GM18868 (cell line): ENCODE measurements around the gene FOXN1.
A peak's percentile ranks its signal among the peaks of the same experiment; 100 is the strongest.

Experiments
- ATAC-seq: cut with Tn5 transposase; IDR thresholded peaks from one replicate; pipeline ENCODE4 v1.9.1; 2021; ENCODE audit warnings: mild to moderate bottlenecking, moderate library complexity; ENCODE audit not compliant: unreplicated experiment

Gene FOXN1

DNA sequence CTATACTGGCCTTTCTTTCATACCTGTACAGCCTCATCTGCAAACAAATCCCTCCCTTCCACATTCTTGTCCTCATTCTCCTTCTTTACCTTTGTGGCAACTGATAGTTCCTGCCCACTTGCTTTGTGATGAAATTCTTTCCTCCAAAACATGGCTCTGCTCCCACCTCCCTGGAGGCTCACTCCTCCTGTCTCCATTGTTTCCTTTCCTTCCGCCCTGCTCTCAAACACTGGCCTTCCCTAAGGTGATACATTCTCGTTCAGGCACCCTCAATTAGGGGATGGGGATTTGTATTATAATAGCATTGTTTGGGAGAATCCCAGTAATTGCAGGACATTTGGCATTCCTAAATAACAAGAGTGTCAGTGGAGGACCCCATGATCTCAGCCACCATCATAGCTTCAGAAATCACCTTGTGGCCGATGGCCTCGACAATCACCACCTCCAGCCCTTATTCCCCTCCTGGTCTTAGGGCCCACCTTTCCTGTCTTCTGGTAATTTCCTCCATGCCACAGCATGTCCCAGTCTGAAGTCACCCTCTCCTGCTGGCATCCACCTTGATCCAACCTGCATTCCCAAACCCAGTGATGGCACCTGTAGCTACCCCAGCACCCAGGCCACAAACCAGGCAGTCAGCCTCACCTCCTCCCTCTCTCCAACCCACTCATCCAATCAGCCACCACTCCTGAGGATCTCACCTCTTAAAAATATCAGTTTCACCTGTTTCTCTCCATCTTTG lies 38.4 kb downstream of the FOXN1 start:
- ATAC-seq: no peak

DNA sequence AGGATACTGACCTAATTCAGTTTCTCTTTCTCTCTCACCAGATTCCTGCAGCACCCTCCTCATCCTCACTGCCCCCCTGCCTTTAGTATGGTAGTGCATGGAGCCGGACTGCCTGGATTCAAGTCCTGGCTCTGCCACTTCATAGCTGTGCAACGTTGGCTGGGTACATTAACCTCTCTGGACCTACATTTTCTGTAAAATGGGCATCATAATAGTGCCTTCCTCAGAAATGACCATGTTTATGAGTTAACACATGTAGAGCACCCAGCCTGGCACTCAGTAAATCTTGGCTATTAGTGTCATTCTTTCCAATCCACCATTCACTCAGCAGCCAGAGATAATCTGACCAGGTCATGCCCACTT lies 39.0 kb downstream of the FOXN1 start:
- no peak for ATAC-seq

GRCh38 chr17:28545787-28546415 lies 39.8 kb downstream of the FOXN1 start:
- ATAC-seq: no peak

- no peak for ATAC-seq
Observed at GRCh38 chr17:28547096-28547622, 41.0 kb downstream of the FOXN1 start.

- ATAC-seq: peak; percentile 44
Observed at GRCh38 chr17:28547623-28548416, 41.7 kb downstream of the FOXN1 start.

DNA sequence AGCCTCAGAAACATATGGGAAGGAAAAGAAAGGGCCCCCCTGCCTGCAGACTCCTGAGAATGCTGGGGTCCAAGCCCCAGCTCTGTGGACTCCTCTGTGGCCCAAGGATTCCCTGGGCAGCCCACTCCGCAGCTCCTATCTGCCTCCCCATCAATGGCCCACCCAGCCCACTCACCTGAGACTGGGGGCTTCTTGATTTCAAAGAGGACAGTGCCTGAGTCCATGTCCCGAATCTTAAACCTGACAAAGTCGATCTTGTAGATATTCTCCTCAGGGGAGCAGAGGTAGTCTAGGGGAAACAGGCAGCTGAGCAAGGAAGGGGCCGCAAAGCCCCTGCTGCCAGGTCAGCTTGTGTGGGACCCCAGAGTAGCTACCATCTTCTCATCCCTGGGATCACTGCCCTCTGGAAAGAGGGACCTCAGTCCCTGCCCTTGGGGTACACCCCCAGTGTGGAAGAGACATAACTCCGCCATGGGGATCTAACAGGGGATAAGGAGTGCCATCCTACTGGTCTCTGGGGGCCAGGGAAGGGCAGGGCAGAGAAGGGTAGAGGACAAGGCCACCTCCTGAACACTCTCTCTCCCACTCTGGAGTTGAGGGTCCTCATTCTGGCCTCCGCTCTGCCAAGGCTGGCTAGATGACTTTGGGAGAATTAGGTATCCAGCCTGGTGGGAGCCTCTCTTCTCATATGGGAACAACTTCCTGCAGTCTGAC lies 42.4 kb downstream of the FOXN1 start:
- ATAC-seq: no peak

DNA sequence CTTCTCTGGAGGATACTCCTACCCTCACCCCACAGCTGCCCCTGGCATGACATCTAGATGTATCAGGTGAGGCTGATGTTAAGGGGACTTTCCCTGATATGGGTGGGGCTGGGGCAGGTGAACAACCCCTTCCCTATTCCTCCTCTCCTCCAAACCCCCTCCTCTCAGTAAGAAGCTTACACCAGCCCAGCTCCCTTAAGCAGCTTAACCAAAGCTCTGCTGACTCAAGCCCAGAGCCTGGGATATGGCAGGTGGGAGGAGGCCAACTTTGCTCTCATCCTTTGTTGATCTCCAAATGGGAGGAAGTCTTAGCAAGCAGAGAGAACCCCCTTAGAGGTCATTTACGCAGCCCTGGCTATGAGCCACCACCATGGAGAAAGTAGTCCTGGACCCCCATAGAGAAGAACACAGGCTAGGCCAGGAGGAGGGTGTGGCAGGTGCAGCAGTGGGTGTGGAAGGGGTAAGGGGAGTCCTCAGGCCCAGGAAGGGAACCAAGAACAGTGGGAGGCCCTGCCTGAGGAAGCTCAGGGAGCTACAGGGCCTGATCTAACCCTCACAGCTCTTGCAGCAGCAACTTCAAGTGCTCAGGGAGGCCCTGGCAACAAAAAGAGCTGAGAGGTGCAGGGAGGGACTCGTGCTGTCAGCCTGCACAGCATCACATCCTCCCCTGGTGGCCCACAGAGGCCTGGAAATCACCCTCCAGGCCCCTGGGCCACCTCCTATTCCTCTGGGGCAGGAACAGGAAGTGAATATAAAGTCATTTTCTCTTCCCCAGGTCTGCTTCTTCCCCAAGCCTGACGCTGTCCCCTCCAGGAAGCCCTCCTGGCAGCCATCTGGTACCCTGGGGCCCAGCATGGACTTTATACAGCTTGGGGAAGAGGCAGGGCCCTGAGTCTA lies 43.3 kb downstream of the FOXN1 start:
- no peak for ATAC-seq

DNA sequence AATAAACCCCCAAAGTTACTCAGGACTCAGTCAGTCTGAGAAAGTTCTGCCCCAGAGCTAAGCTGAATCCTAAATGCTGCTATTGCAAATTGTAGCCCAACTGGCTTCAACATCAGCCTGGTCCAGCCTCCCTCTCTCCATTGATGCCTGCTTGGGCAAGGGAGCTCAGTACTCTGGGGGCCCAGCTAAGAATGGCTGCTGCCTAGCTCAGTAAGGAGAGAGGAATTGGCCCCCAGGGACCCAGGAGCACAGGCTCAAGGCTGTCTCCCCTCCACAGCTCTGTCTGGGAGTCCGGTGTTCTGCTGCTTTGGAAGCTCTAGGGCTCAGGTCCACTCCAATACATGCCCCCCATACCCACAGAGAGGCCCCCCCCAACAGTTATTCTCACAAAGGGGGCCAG lies 44.7 kb downstream of the FOXN1 start:
- no peak for ATAC-seq

DNA sequence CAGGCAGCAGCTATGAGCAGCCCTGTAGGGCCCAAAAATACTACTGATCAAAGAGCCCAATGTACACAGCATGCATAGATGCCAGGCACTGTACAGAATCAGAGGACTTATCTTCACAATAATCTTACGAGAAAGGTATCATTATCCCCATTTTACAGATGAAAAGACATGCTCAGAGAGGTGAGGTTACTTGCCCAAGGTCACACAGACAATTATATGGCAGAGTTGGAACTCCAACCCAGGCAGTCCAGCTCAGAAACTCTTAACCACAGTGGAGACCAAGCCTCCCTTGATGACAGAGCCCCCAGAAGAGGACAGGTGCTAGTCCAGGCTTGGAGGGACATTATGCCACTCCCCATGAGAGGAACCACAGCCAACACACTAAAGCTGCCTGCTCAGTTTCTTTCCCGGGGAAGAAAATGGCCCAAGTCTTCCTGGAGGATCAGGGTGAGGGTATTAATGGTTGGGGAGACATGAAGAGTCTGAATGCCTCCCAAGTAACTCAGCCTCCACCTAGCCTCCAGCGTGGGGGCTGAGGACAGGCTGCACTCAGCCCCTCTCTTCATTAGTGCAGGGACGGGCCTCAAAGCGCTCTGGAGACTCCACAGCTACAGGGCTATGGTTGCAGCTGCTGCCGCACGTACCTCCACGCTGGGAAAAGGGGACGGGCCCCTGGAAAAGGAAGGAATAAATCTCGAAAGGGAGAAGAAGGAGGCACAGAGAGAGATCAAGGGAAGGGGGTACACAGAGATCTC lies 45.5 kb downstream of the FOXN1 start:
- no peak for ATAC-seq

GRCh38 chr17:28552176-28552999 lies 46.2 kb downstream of the FOXN1 start, which contains the start of gene UNC119:
TSS of gene UNC119 (minus strand) at chr17:28552624. CDS start at chr17:28552557, 67 bp downstream.
- peak; percentile 53 for ATAC-seq

DNA sequence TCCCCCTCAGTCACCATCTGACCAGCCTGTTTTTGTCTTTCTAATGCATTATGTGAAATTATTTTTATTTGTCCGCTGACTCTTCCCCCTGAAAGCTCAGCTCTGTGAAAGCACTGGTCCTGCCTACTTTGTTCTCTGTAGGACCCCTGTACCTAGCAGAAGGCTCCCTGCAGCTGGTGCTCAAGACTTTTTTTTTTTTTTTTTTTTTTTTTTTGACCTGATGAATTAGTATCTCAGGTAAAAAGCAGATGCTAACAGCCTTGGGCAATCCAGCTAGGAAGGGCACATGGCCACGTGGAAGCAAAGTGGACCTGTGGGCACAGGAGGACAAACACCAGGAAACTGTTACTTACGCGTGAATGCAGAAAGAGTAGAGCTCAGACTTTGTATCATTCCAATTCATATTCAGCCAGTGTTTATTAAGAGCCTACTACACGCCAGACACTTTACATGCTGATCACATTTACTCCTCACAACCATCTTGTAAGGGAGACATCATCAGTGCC lies 46.9 kb downstream of the FOXN1 start:
- ATAC-seq: no peak

- ATAC-seq: no peak
Observed at GRCh38 chr17:28554565-28554964, 48.4 kb downstream of the FOXN1 start.

- ATAC-seq: no peak
Observed at GRCh38 chr17:28555022-28555421, 48.9 kb downstream of the FOXN1 start.

DNA sequence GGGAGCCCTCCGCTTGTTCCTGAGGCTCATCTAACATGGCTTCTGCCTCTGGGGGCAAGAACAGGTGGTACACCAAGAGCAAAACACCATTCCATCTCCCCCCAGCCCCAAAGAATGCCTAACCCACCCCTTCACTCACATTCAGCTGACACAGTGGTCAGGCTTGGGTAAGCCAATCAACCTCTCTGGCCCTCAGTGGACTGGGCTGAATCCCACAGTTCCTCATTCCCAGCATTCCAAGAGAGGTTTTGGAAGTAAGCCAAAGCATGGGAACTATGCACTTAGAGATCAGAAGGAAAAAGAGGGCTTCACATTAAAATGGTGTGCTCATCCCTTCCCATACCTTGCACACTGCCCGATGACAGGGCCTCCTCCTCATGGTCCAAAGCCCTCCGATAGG lies 57.3 kb downstream of the FOXN1 start:
- ATAC-seq: no peak

GRCh38 chr17:28567604-28568003 lies 61.5 kb downstream of the FOXN1 start:
- ATAC-seq: no peak

- ATAC-seq: no peak
Observed at GRCh38 chr17:28569446-28569845, 63.3 kb downstream of the FOXN1 start.

DNA sequence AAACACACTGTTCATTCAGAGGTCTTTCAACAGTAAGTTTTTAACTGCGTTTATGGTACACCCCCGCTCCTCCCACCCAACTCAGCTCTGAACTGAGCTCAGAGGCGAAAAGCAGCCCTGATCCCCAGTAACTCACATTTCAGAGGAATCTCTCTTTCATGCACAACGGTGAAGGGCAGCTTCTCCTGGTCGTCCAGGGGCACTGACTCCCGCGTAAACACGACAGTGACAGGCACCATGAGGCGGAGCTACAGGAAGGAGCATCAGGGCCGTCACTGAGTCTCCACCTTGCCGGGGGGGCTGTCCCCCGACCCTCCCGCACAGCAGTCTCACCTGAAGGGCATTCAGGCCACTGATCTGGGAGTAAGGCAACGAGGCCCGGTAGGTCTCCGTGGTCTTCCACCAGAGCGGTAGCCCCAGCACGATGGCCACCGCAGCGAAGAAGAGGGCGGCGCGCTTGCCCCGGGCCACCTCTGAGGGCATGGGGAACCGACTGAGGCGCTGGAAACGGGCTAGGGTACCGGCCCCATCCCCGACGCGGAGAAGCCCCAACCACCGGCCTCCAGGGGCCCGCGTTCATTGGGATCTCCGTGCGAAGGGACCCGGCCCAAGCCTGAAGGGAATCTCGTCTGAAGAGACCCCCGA lies 64.7 kb downstream of the FOXN1 start:
- no peak for ATAC-seq
